Loucy (cell line): ENCODE measurements around the gene SULT2B1.

Experiments used
- H2AFZ ChIP-seq: fragments of 200-600 bp; sonication (generic); 2 replicates; pipeline ENCODE4 v1.6.0; 2016; ENCODE audit warnings: antibody characterized with exemption, mild to moderate bottlenecking, low read length, moderate library complexity
- H3F3A ChIP-seq: fragments of 200-600 bp; 2 replicates; pipeline ENCODE4 v1.6.0; 2016; ENCODE audit warnings: antibody characterized with exemption, low read depth, mild to moderate bottlenecking
- H3K27me3 ChIP-seq: fragments of 200-600 bp; sonication (generic); 2 replicates; pipeline ENCODE4 v1.6.1; 2014; ENCODE audit warnings: low read length, mild to moderate bottlenecking; ENCODE audit not compliant: insufficient read depth, poor library complexity, severe bottlenecking
- H3K36me3 ChIP-seq: fragments of 200-600 bp; sonication (generic); 2 replicates; pipeline ENCODE4 v1.6.1; 2016; ENCODE audit warnings: low read length; ENCODE audit not compliant: insufficient read depth
- H3K4me1 ChIP-seq: fragments of 200-600 bp; sonication (generic); 2 replicates; pipeline ENCODE4 v1.5.1; 2014; ENCODE audit warnings: low read length, mild to moderate bottlenecking; ENCODE audit not compliant: insufficient read depth, poor library complexity, severe bottlenecking
- H3K4me2 ChIP-seq: fragments of 200-600 bp; sonication (generic); 2 replicates; pipeline ENCODE4 v1.6.0; 2014; ENCODE audit warnings: antibody characterized with exemption, low read length, low read depth, mild to moderate bottlenecking; ENCODE audit not compliant: poor library complexity, severe bottlenecking
- H3K4me3 ChIP-seq: fragments of 200-600 bp; sonication (generic); 2 replicates; pipeline ENCODE4 v1.5.1; 2014; ENCODE audit warnings: low read length, mild to moderate bottlenecking, mixed read lengths; ENCODE audit not compliant: poor library complexity, severe bottlenecking
- H3K79me2 ChIP-seq: fragments of 200-600 bp; sonication (generic); 2 replicates; pipeline ENCODE4 v1.6.1; 2014; ENCODE audit warnings: low read length; ENCODE audit not compliant: insufficient read depth
- H3K9ac ChIP-seq: fragments of 200-600 bp; sonication (generic); 2 replicates; pipeline ENCODE4 v1.6.0; 2014; ENCODE audit warnings: mild to moderate bottlenecking, low read depth, low read length, moderate library complexity; ENCODE audit not compliant: poor library complexity, severe bottlenecking
- H3K9me2 ChIP-seq: fragments of 200-600 bp; sonication (generic); replicated peaks from 2 replicates; pipeline ENCODE4 v1.6.1; 2016; ENCODE audit warnings: low read depth, low read length, mixed read lengths
- H3K9me3 ChIP-seq: fragments of 200-600 bp; sonication (generic); 2 replicates; pipeline ENCODE4 v1.6.1; 2014; ENCODE audit warnings: mild to moderate bottlenecking, antibody characterized with exemption, low read length, low read depth; ENCODE audit not compliant: insufficient read depth
- H4K20me1 ChIP-seq: fragments of 200-600 bp; sonication (generic); 2 replicates; pipeline ENCODE4 v1.6.0; 2014; ENCODE audit warnings: antibody characterized with exemption, low read length, mild to moderate bottlenecking; ENCODE audit not compliant: insufficient read depth, poor library complexity, severe bottlenecking
- EZH2phosphoT487 ChIP-seq: fragments of 200-600 bp; IDR thresholded peaks from 2 replicates; pipeline ENCODE4 v1.6.1; 2018; ENCODE audit warnings: antibody characterized with exemption, mild to moderate bottlenecking, moderate library complexity, borderline replicate concordance
- TF ChIP-seq, protein P1 (sequence below): fragments of 200-600 bp; sonication (generic); conservative IDR thresholded peaks from 2 replicates; pipeline ENCODE4 v1.5.1; 2014; ENCODE audit warnings: mild to moderate bottlenecking, antibody characterized with exemption, low read length

SULT2B1 gene

DNA sequence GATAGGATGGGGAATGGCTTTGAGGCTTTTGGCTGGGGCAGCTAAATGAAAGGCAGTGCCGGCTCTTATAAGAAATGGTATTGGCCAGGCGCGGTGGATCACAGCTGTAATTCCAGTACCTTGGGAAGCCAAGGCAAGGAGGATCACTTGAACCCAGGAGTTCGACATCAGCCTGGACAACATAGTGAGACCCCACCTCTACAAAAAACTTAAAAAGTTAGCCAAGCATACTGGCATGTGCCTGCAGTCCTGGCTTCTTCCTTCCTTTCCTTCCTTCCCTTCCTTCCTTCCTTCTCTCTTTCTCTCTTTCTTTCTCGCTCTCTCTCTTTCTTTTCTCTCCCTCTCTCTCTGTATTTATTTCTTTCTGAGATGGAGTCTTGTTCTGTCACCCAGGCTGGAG lies 90.9 kb downstream of the SULT2B1 start:
- H3K27me3 ChIP-seq = no peaks in the 10 kb centered on the region
- no peaks in the 10 kb centered on the region for H3F3A ChIP-seq
- H3K4me2 ChIP-seq = no peak overlapping the region
- H3K36me3 ChIP-seq = no peaks in the 10 kb centered on the region
- H3K4me3 ChIP-seq = no peak overlapping the region
- no peaks in the 10 kb centered on the region for H3K9me2 ChIP-seq
- no peaks in the 10 kb centered on the region for H4K20me1 ChIP-seq
- H2AFZ ChIP-seq = no peak overlapping the region
- no peak overlapping the region for H3K9ac ChIP-seq
- no peaks in the 10 kb centered on the region for H3K9me3 ChIP-seq
- peaks cover 32% of the 10 kb centered on the region for H3K4me1 ChIP-seq
- H3K79me2 ChIP-seq = no peaks in the 10 kb centered on the region
- TF ChIP-seq, protein P1, sequence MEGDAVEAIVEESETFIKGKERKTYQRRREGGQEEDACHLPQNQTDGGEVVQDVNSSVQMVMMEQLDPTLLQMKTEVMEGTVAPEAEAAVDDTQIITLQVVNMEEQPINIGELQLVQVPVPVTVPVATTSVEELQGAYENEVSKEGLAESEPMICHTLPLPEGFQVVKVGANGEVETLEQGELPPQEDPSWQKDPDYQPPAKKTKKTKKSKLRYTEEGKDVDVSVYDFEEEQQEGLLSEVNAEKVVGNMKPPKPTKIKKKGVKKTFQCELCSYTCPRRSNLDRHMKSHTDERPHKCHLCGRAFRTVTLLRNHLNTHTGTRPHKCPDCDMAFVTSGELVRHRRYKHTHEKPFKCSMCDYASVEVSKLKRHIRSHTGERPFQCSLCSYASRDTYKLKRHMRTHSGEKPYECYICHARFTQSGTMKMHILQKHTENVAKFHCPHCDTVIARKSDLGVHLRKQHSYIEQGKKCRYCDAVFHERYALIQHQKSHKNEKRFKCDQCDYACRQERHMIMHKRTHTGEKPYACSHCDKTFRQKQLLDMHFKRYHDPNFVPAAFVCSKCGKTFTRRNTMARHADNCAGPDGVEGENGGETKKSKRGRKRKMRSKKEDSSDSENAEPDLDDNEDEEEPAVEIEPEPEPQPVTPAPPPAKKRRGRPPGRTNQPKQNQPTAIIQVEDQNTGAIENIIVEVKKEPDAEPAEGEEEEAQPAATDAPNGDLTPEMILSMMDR = no peak

DNA sequence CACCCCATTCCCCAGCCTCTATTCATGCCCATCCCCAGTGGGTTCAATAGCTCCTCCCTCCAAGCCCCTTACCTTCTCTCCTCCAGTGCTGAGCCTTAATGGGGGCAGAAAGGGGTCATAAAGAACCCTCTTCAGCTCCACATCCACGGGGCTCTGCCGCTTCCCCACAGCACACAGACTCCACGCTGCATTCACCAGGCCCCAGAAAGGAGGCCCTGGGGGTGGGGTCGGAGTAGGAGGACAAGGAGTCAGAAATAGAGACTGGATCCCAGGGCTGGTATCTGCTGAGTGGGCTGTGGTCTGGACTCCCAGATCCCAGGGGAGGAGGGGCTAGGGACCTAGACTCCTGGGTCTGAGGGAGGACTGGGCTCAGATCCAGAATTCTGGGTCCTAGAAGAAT lies 92.4 kb downstream of the SULT2B1 start:
- Histone ChIP-seq H3K27me3 (no peaks in the 10 kb centered on the region), H3K9me2 (no peaks in the 10 kb centered on the region), H3K4me1 (peaks cover 23% of the 10 kb centered on the region), H4K20me1 (no peaks in the 10 kb centered on the region), H3K9ac (peak overlapping the region; percentile 33), H2AFZ (0 out of 2 replicates have a peak overlapping the region, but pooled peaks have one; percentile 2), H3K79me2 (no peaks in the 10 kb centered on the region), H3K9me3 (no peaks in the 10 kb centered on the region), H3K4me2 (peak overlapping the region; percentile 86), H3K36me3 (no peaks in the 10 kb centered on the region), H3F3A (no peaks in the 10 kb centered on the region), H3K4me3 (peak overlapping the region; percentile 27)
- TF ChIP-seq EZH2phosphoT487 = no peak
- TF ChIP-seq, protein P1 = no peak

DNA sequence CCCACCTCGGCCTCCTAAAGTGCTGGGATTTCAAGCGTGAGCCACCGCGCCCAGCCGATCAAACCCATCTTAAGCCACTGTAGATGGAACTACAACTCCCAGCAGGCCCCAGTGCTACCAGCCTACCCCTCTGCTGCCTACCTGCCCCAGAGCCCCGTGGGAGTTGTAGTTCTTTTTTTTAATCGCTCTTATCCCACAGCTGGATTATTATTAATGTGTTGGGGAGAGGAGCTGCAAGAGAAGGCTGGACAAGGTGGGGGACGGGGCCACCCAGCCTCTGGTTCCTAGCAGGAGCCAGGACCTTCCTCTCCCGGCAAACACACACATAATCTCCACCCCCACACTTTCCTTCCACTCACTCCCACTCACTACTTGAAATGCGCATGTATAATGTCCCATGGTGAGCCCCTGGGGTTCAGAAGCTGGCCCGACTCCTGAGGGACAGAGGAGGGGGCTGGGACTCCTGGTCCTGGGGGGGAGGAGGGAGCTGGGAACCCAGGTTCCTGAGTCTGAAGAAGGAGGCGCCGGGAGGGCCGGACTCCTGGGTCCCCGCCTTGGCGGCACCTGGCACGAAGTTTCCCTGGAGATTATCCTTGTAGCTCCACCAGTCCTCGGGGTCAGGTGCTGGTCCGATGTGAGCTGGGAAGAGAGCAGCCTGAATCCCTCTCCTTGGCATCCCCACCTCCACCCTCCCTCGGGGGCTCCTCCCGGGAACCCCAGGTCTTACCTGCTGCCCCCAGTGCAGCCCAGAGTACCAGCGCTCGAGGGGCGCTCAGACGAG lies 93.1 kb downstream of the SULT2B1 start:
- Histone ChIP-seq H2AFZ (peak overlapping the region; percentile 97), H3K9me2 (no peaks in the 10 kb centered on the region), H3K4me3 (peak overlapping the region; percentile 79), H3K27me3 (no peaks in the 10 kb centered on the region), H3F3A (no peaks in the 10 kb centered on the region), H3K36me3 (no peaks in the 10 kb centered on the region), H4K20me1 (no peaks in the 10 kb centered on the region), H3K4me1 (peaks cover 22% of the 10 kb centered on the region), H3K9me3 (no peaks in the 10 kb centered on the region), H3K4me2 (peak overlapping the region; percentile 86), H3K9ac (peak overlapping the region; percentile 69), H3K79me2 (no peaks in the 10 kb centered on the region)
- TF ChIP-seq EZH2phosphoT487 = no peak
- TF ChIP-seq, protein P1 = no peak
